ENCODE data around the gene PIGQ.

DNA sequence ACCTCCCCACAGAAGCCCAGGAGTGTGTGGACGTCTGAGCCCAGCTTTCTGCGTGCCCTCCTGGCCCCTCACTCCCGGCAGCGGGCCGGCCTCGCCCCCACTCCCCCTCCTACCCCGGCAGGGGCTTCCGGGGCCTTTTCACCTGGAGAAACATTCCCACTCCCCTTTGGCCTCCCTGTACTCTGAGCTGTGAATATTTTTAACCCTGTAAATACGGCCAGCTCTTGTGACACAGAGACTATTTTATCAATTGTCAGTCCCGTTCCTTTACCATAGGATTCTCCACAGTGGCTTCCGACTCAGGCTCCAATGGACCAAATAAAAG, 15.5 kb upstream of the PIGQ start:
- TF ChIP-seq POLR2A (IDR thresholded peaks at IDR 0.05; ENCODE audit: low read depth) (no peak), POLR2AphosphoS5 (IDR thresholded peaks at IDR 0.05) (no peak)
- TF ChIP-seq, protein P1, sequence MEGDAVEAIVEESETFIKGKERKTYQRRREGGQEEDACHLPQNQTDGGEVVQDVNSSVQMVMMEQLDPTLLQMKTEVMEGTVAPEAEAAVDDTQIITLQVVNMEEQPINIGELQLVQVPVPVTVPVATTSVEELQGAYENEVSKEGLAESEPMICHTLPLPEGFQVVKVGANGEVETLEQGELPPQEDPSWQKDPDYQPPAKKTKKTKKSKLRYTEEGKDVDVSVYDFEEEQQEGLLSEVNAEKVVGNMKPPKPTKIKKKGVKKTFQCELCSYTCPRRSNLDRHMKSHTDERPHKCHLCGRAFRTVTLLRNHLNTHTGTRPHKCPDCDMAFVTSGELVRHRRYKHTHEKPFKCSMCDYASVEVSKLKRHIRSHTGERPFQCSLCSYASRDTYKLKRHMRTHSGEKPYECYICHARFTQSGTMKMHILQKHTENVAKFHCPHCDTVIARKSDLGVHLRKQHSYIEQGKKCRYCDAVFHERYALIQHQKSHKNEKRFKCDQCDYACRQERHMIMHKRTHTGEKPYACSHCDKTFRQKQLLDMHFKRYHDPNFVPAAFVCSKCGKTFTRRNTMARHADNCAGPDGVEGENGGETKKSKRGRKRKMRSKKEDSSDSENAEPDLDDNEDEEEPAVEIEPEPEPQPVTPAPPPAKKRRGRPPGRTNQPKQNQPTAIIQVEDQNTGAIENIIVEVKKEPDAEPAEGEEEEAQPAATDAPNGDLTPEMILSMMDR (IDR thresholded peaks at IDR 0.05): no peak
